HEK293 (cell line): ENCODE measurements around the gene COQ4.

Experiments
- CTCF ChIA-PET: fragments of 350-600 bp; formaldehyde crosslinking; extraction: SDS; loops from one replicate; lab custom pipeline; 2021; ENCODE audit warnings: antibody characterized with exemption; lab: Yijun Ruan, JAX
- POLR2A ChIA-PET: fragments of 300-600 bp; formaldehyde crosslinking; extraction: SDS; loops from one replicate; lab custom pipeline; 2020; ENCODE audit warnings: antibody characterized with exemption, inconsistent platforms; lab: Yijun Ruan, JAX
- H3K27ac ChIP-seq: fragments of 200-500 bp; sonication (Bioruptor generic); 2 replicates; pipeline ENCODE4 v1.5.1; 2014; ENCODE audit warnings: low read depth, low read length, control low read depth, inconsistent platforms; ENCODE audit errors: extremely low read depth
- H3K36me3 ChIP-seq, 2 experiments: fragments of 200-500 bp in 1 of 2; sonication (Bioruptor generic) in 1 of 2; 1 replicate in 1 of 2; 2 replicates in 1 of 2; pipeline ENCODE4 v1.5.1; 2014 to 2017; ENCODE audit warnings: inconsistent platforms in 2 of 2, low read length in 2 of 2; ENCODE audit not compliant: control insufficient read depth in 2 of 2, insufficient read depth in 1 of 2
- H3K4me1 ChIP-seq: fragments of 200-500 bp; sonication (Bioruptor generic); 2 replicates; pipeline ENCODE4 v1.5.1; 2014; ENCODE audit warnings: mild to moderate bottlenecking, low read length, inconsistent platforms; ENCODE audit not compliant: control insufficient read depth, insufficient read depth
- H3K4me3 ChIP-seq: 2 replicates; pipeline ENCODE4 v1.5.1; 2011; ENCODE audit warnings: low read depth, mild to moderate bottlenecking, control low read depth, low read length, moderate library complexity
- H3K9me3 ChIP-seq: fragments of 200-500 bp; sonication (Bioruptor generic); 2 replicates; pipeline ENCODE4 v1.5.1; 2014; ENCODE audit warnings: low read depth, low read length, inconsistent platforms; ENCODE audit not compliant: control insufficient read depth, insufficient read depth
- GLIS2 ChIP-seq: fragments of 450-650 bp; formaldehyde crosslinking; IDR thresholded peaks from 2 replicates; pipeline ENCODE4 v1.5.1; 2016; ENCODE audit warnings: missing biosample characterization, missing genetic modification characterization
- RBAK ChIP-seq: fragments of 450-650 bp; formaldehyde crosslinking; IDR thresholded peaks from 2 replicates; pipeline ENCODE4 v1.5.1; 2016; ENCODE audit warnings: missing biosample characterization, missing genetic modification characterization
- ZBTB7A ChIP-seq: fragments of 450-650 bp; formaldehyde crosslinking; IDR thresholded peaks from 2 replicates; pipeline ENCODE4 v1.5.1; 2016; ENCODE audit warnings: low read depth, missing biosample characterization, missing genetic modification characterization
- ZFP41 ChIP-seq: fragments of 450-650 bp; formaldehyde crosslinking; IDR thresholded peaks from 2 replicates; pipeline ENCODE4 v1.5.1; 2016; ENCODE audit warnings: missing biosample characterization, missing genetic modification characterization, borderline replicate concordance
- ZNF112 ChIP-seq: fragments of 450-650 bp; formaldehyde crosslinking; IDR thresholded peaks from 2 replicates; pipeline ENCODE4 v1.5.0; 2017; ENCODE audit warnings: missing biosample characterization, missing genetic modification characterization
- ZNF132 ChIP-seq: fragments of 450-650 bp; formaldehyde crosslinking; IDR thresholded peaks from 2 replicates; pipeline ENCODE4 v1.5.1; 2017; ENCODE audit warnings: missing biosample characterization, missing genetic modification characterization, borderline replicate concordance
- ZNF133 ChIP-seq: fragments of 450-650 bp; formaldehyde crosslinking; IDR thresholded peaks from 2 replicates; pipeline ENCODE4 v1.5.1; 2016; ENCODE audit warnings: missing biosample characterization, missing genetic modification characterization
- ZNF211 ChIP-seq: fragments of 450-650 bp; formaldehyde crosslinking; IDR thresholded peaks from 2 replicates; pipeline ENCODE4 v1.5.1; 2016; ENCODE audit warnings: low read depth, missing biosample characterization, missing genetic modification characterization
- ZNF302 ChIP-seq: fragments of 450-650 bp; formaldehyde crosslinking; IDR thresholded peaks from 2 replicates; pipeline ENCODE4 v1.5.1; 2016; ENCODE audit warnings: missing biosample characterization, missing genetic modification characterization, low read depth
- ZNF473 ChIP-seq: fragments of 450-650 bp; formaldehyde crosslinking; IDR thresholded peaks from 2 replicates; pipeline ENCODE4 v1.5.1; 2017; ENCODE audit warnings: missing biosample characterization, missing genetic modification characterization
- ZNF514 ChIP-seq: fragments of 450-650 bp; formaldehyde crosslinking; IDR thresholded peaks from 2 replicates; pipeline ENCODE4 v1.5.1; 2016; ENCODE audit warnings: missing biosample characterization, missing genetic modification characterization
- ZNF560 ChIP-seq: fragments of 450-650 bp; formaldehyde crosslinking; IDR thresholded peaks from 2 replicates; pipeline ENCODE4 v1.5.1; 2017; ENCODE audit warnings: missing biosample characterization, missing genetic modification characterization, borderline replicate concordance
- ZNF610 ChIP-seq: fragments of 450-650 bp; formaldehyde crosslinking; IDR thresholded peaks from 2 replicates; pipeline ENCODE4 v1.5.1; 2016; ENCODE audit warnings: missing biosample characterization, missing genetic modification characterization, borderline replicate concordance
- ZNF626 ChIP-seq: fragments of 450-650 bp; sonication (Bioruptor Pico); formaldehyde crosslinking; IDR thresholded peaks from 2 replicates; pipeline ENCODE4 v1.5.1; 2018; ENCODE audit warnings: missing biosample characterization, missing genetic modification characterization, inconsistent platforms
- ZNF654 ChIP-seq: fragments of 450-650 bp; formaldehyde crosslinking; IDR thresholded peaks from 2 replicates; pipeline ENCODE4 v1.5.1; 2016; ENCODE audit warnings: low read depth, missing biosample characterization, missing genetic modification characterization
- ZNF660 ChIP-seq: fragments of 450-650 bp; IDR thresholded peaks from 2 replicates; pipeline ENCODE4 v1.5.1; 2018; ENCODE audit warnings: missing biosample characterization, mild to moderate bottlenecking, missing genetic modification characterization
- ZNF777 ChIP-seq: fragments of 450-650 bp; formaldehyde crosslinking; IDR thresholded peaks from 2 replicates; pipeline ENCODE4 v1.5.1; 2017; ENCODE audit warnings: missing biosample characterization, missing genetic modification characterization, borderline replicate concordance
- TF ChIP-seq, protein P1 (sequence below): fragments of 450-650 bp; formaldehyde crosslinking; IDR thresholded peaks from 2 replicates; pipeline ENCODE4 v1.5.1; 2016; ENCODE audit warnings: missing biosample characterization, missing genetic modification characterization, low read depth
- TF ChIP-seq, protein P2 (sequence below): fragments of 450-650 bp; formaldehyde crosslinking; IDR thresholded peaks from 2 replicates; pipeline ENCODE4 v1.5.1; 2016; ENCODE audit warnings: missing biosample characterization, missing genetic modification characterization
- TF ChIP-seq, protein P3 (sequence below): fragments of 450-650 bp; formaldehyde crosslinking; IDR thresholded peaks from 2 replicates; pipeline ENCODE4 v1.5.1; 2016; ENCODE audit warnings: missing biosample characterization, missing genetic modification characterization
- TF ChIP-seq, protein P4 (sequence below): fragments of 450-650 bp; formaldehyde crosslinking; IDR thresholded peaks from 2 replicates; pipeline ENCODE4 v1.5.1; 2016; ENCODE audit warnings: missing biosample characterization, missing genetic modification characterization
- TF ChIP-seq, protein P5 (sequence below): fragments of 450-650 bp; formaldehyde crosslinking; IDR thresholded peaks from 2 replicates; pipeline ENCODE4 v1.5.1; 2017; ENCODE audit warnings: missing biosample characterization, missing genetic modification characterization

The COQ4 gene

DNA sequence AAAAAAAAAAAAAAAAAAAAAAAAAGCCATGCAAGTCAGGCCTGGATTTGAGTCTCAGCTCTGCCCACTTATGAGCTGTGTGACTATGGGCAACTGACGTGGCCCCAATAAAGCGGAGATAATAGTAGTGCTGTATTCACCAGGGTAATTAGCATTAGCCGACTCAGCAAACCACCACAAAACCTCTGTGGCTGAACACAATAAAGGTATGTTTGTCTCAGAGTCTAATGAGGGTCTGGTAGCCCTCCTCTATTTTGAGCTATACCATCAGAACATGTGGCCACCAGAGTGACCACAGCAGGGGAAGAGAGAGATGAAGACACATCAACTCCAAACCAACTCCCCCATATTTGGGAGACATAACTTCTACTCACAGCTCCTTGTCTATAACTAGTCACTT, 30.6 kb upstream of the COQ4 start (continued):
- TF ChIP-seq, protein P1, sequence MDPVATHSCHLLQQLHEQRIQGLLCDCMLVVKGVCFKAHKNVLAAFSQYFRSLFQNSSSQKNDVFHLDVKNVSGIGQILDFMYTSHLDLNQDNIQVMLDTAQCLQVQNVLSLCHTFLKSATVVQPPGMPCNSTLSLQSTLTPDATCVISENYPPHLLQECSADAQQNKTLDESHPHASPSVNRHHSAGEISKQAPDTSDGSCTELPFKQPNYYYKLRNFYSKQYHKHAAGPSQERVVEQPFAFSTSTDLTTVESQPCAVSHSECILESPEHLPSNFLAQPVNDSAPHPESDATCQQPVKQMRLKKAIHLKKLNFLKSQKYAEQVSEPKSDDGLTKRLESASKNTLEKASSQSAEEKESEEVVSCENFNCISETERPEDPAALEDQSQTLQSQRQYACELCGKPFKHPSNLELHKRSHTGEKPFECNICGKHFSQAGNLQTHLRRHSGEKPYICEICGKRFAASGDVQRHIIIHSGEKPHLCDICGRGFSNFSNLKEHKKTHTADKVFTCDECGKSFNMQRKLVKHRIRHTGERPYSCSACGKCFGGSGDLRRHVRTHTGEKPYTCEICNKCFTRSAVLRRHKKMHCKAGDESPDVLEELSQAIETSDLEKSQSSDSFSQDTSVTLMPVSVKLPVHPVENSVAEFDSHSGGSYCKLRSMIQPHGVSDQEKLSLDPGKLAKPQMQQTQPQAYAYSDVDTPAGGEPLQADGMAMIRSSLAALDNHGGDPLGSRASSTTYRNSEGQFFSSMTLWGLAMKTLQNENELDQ (tag by site-specific recombination) = no peak
- TF ChIP-seq ZNF610 (tag by site-specific recombination) (no peak), ZNF473 (tag by site-specific recombination) (no peak), RBAK (tag by site-specific recombination) (no peak), ZNF132 (tag by site-specific recombination) (no peak)

DNA sequence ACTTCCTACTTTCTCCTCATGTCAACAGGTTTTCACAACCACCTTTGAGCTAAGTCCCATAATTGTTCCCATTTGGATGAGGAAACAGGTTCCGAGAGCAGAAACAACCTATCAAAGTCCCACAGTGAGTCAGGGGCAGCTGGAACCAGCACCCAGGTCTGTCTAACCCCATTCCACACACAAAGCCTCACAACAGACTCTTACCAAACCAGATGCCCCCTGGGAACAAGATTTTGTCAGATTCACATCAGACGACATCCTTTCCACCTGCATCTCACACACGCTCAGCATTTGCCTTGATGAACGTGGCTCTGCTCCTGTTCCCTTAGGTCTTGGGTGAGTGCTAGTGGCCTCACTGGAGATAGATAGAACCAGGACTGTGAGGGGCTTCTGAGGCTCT, 29.5 kb upstream of the COQ4 start:
- TF ChIP-seq ZNF560 (tag by site-specific recombination) = no peak
- TF ChIP-seq ZNF112 (tag by site-specific recombination) = no peak
- TF ChIP-seq ZFP41 = no peak
- no peak for TF ChIP-seq ZNF211 (tag by site-specific recombination)
- no peak for TF ChIP-seq ZNF514
- TF ChIP-seq, protein P2, sequence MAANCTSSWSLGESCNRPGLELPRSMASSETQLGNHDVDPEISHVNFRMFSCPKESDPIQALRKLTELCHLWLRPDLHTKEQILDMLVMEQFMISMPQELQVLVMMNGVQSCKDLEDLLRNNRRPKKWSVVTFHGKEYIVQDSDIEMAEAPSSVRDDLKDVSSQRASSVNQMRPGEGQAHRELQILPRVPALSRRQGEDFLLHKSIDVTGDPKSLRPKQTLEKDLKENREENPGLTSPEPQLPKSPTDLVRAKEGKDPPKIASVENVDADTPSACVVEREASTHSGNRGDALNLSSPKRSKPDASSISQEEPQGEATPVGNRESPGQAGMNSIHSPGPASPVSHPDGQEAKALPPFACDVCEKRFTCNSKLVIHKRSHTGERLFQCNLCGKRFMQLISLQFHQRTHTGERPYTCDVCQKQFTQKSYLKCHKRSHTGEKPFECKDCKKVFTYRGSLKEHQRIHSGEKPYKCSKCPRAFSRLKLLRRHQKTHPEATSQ (tag by site-specific recombination) = no peak
- TF ChIP-seq, protein P3, sequence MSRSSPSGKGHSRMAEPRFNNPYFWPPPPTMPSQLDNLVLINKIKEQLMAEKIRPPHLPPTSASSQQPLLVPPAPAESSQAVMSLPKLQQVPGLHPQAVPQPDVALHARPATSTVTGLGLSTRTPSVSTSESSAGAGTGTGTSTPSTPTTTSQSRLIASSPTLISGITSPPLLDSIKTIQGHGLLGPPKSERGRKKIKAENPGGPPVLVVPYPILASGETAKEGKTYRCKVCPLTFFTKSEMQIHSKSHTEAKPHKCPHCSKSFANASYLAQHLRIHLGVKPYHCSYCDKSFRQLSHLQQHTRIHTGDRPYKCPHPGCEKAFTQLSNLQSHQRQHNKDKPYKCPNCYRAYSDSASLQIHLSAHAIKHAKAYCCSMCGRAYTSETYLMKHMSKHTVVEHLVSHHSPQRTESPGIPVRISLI = no peak
- no peak for TF ChIP-seq ZNF626
- TF ChIP-seq ZNF302 (tag by site-specific recombination) = no peak
- TF ChIP-seq ZNF660 (tag by site-specific recombination) = no peak
- TF ChIP-seq, protein P4, sequence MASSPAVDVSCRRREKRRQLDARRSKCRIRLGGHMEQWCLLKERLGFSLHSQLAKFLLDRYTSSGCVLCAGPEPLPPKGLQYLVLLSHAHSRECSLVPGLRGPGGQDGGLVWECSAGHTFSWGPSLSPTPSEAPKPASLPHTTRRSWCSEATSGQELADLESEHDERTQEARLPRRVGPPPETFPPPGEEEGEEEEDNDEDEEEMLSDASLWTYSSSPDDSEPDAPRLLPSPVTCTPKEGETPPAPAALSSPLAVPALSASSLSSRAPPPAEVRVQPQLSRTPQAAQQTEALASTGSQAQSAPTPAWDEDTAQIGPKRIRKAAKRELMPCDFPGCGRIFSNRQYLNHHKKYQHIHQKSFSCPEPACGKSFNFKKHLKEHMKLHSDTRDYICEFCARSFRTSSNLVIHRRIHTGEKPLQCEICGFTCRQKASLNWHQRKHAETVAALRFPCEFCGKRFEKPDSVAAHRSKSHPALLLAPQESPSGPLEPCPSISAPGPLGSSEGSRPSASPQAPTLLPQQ = no peak
- ChIA-PET POLR2A (interaction anchor here (0.9 kb wide), 1 partner anchor 17 kb away, joined by 3 read pairs; the partner anchor contains the start of genes GOLGA2 and SWI5), CTCF (interaction anchor here (0.6 to 4.4 kb wide), 5 partner anchors 32 to 342 kb away, joined by 3 to 26 read pairs (median 3); no protein-coding TSS in a partner anchor)
- Histone ChIP-seq H3K36me3 (peaks cover 0 to 11% of the 10 kb centered on the region in 2 experiments; a peak in 1 of 3 replicates), H3K27ac (no peak overlapping the region), H3K4me3 (no peak overlapping the region), H3K4me1 (no peaks in the 10 kb centered on the region), H3K9me3 (no peaks in the 10 kb centered on the region)

DNA sequence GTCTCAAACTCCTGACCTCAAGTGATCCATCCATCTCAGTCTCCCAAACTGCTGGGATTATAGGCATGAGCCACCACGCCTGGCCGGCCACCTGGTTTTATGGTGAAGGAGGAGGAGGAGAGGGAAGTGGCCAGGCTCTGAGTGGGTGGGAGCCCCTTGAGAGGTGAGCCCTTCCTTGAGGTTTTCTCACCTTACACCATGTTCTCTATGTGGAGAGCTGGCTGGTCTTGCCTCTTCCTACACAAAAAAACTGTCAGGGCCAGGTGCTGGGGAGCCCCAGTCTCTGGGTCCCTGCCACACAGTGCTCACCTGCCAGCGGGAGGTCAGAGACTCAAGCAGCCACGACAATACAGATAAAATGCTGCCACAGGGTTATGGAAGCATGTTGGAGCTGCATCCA, 28.5 kb upstream of the COQ4 start:
- no peak overlapping the region for H3K27ac ChIP-seq
- H3K4me1 ChIP-seq = no peaks in the 10 kb centered on the region
- TF ChIP-seq GLIS2 (tag by site-specific recombination) (no peak), ZNF133 (tag by site-specific recombination) (no peak), ZNF777 (no peak), ZBTB7A (tag by site-specific recombination) (no peak), ZNF654 (tag by site-specific recombination) (no peak)
- TF ChIP-seq, protein P5, sequence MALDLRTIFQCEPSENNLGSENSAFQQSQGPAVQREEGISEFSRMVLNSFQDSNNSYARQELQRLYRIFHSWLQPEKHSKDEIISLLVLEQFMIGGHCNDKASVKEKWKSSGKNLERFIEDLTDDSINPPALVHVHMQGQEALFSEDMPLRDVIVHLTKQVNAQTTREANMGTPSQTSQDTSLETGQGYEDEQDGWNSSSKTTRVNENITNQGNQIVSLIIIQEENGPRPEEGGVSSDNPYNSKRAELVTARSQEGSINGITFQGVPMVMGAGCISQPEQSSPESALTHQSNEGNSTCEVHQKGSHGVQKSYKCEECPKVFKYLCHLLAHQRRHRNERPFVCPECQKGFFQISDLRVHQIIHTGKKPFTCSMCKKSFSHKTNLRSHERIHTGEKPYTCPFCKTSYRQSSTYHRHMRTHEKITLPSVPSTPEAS (tag by site-specific recombination) = no peak
- H3K9me3 ChIP-seq = no peaks in the 10 kb centered on the region
- no peak overlapping the region for H3K4me3 ChIP-seq
- peaks cover 0 to under 1% of the 10 kb centered on the region in 2 experiments; a peak in 1 of 3 replicates for H3K36me3 ChIP-seq
- POLR2A ChIA-PET = interaction anchor here (1.5 kb wide), 1 partner anchor 44 kb away, joined by 4 read pairs; no protein-coding TSS in a partner anchor
- CTCF ChIA-PET = interaction anchor here (0.6 to 4.4 kb wide), 6 partner anchors 9 to 404 kb away, joined by 3 to 26 read pairs (median 3); no protein-coding TSS in a partner anchor
